H7 (cell line): Measurements from ENCODE around the gene COL1A2. TPM values are rescaled to one million over a fixed set of nuclear protein-coding genes. Genes with fewer than 3 reads are reported as not detected.

Experiments
- total RNA-seq: library from RNA; depleted of rRNA; stranded (reverse); fragments of >200 nt; shearing (Covaris generic); gene quantifications from 2 replicates; pipeline ENCODE4 v1.2.3, GENCODE V29; 2014; rRNA removed

The COL1A2 gene
- total RNA-seq, 1 experiment from 2014 or later = 47.8 TPM

Other genes with a start within 250 kb of the COL1A2 start
- 16.0 and 16.7 TPM in 2 replicates for gene CASD1, start 114.9 kb downstream of the COL1A2 start, total RNA-seq